Gastrocnemius medialis (tissue), 4 donors: Measurements from ENCODE around the gene PGS1. TPM values are rescaled to one million over a fixed set of nuclear protein-coding genes. Genes with fewer than 3 reads are reported as not detected.
A peak's percentile ranks its signal among the peaks of the same experiment; 100 is the strongest.

Experiments used
- ATAC-seq, 2 donors: fragments of 150-250 bp; one replicate each; pipeline ENCODE4 v1.9.1; 2016
- DNase-seq, 2 donors: peaks; one replicate each; pipeline ENCODE4 v3.0.0-alpha.2; 2019
- H3K27ac ChIP-seq, 4 donors: fragments of 200-600 bp; sonication (generic); 1 replicate in 1 of 4; 2 replicates in 3 of 4; pipeline ENCODE4 v1.5.1; 2016 to 2018; ENCODE audit warnings: mild to moderate bottlenecking in 2 of 4, moderate library complexity in 1 of 4
- H3K27me3 ChIP-seq, 3 donors: fragments of 200-600 bp; sonication (generic) in 2 of 3; 1 replicate in 1 of 3; 2 replicates in 2 of 3; pipeline versions ENCODE4 v1.5.1 to v1.6.0; 2016 to 2019; ENCODE audit warnings: mild to moderate bottlenecking in 1 of 3, moderate library complexity in 1 of 3
- H3K36me3 ChIP-seq, 2 donors: fragments of 200-600 bp; sonication (generic) in 1 of 2; one replicate each; pipeline ENCODE4 v1.5.1; 2017 to 2018
- H3K4me1 ChIP-seq, 2 donors: fragments of 200-600 bp; sonication (generic) in 1 of 2; one replicate each; pipeline ENCODE4 v1.5.1; 2016 to 2017; ENCODE audit warnings: mild to moderate bottlenecking in 2 of 2
- H3K4me3 ChIP-seq, 4 donors: fragments of 200-600 bp; sonication (generic) in 3 of 4; 1 replicate in 1 of 4; 2 replicates in 3 of 4; pipeline ENCODE4 v1.5.1; 2016 to 2019; ENCODE audit warnings: mild to moderate bottlenecking in 2 of 4
- H3K9me3 ChIP-seq, 3 donors: fragments of 200-600 bp; sonication (generic) in 2 of 3; 1 replicate in 1 of 3; 2 replicates in 2 of 3; pipeline ENCODE4 v1.5.1; 2016 to 2019
- CTCF ChIP-seq, 5 experiments: fragments of 450-650 bp in 3 of 5; fragments of 200-600 bp in 2 of 5; sonication (generic) in 2 of 5; IDR thresholded peaks in 4 of 5; conservative IDR thresholded peaks in 1 of 5; 1 replicate in 4 of 5; 2 replicates in 1 of 5; pipeline ENCODE4 v1.5.1; 2016 to 2019; ENCODE audit warnings: antibody characterized with exemption in 5 of 5, mild to moderate bottlenecking in 3 of 5, moderate library complexity in 3 of 5
- POLR2A ChIP-seq, 2 donors: fragments of 450-650 bp; IDR thresholded peaks; one replicate each; pipeline ENCODE4 v1.6.1; 2017; ENCODE audit warnings: antibody characterized with exemption in 2 of 2, mild to moderate bottlenecking in 2 of 2, moderate library complexity in 2 of 2
- in situ Hi-C, 4 donors: fragments of 200-750 bp; cut with MboI; loops; one replicate each; pipeline versions ENCODE4 v1.15.0 to v1.8.0; 2017; ENCODE audit warnings: low sequenced_read_pairs in 4 of 4
- intact Hi-C: fragments of 100-400 bp; cut with DNase I; formaldehyde crosslinking; loops from one replicate; pipeline ENCODE4 v1.15.1; 2023; ENCODE audit warnings: low total_unique reads
- total RNA-seq, 4 donors: library from RNA; depleted of rRNA; stranded (reverse); fragments of >200 nt; gene quantifications; one replicate each; pipeline versions ENCODE4 v1.1.0 to v1.2.3, GENCODE V29; 2016

The PGS1 gene
- total RNA-seq, 4 donors from 2014 or later: 16.6 to 30.0 (median 21.8) TPM

GRCh38 chr17:78448356-78448993, 70.0 kb downstream of the PGS1 start:
- Histone ChIP-seq H3K4me3 (no peak overlapping the region), H3K9me3 (no peaks in the 10 kb centered on the region), H3K27me3 (no peaks in the 10 kb centered on the region), H3K27ac (no peak overlapping the region), H3K4me1 (peaks cover 0 to 15% of the 10 kb centered on the region in 2 donors), H3K36me3 (no peaks in the 10 kb centered on the region)
- in situ Hi-C loops: no loop called here
- intact Hi-C loops: loop anchor here (10.0 kb wide), 1 partner anchor 614 kb away; no protein-coding TSS in a partner anchor
- no peak for DNase-seq
- no peak for TF ChIP-seq POLR2A (IDR thresholded peaks at IDR 0.05)
- TF ChIP-seq CTCF (IDR thresholded peaks at IDR 0.05 in 4 of 5, conservative IDR thresholded peaks at IDR 0.05 in 1 of 5): peak in 1 of 5 experiments; percentile 20
- ATAC-seq: no peak

GRCh38 chr17:78449983-78450595, 71.6 kb downstream of the PGS1 start:
- Histone ChIP-seq H3K4me1 (peaks cover 0 to 15% of the 10 kb centered on the region in 2 donors), H3K27ac (no peak overlapping the region), H3K27me3 (no peaks in the 10 kb centered on the region), H3K9me3 (no peaks in the 10 kb centered on the region), H3K4me3 (no peak overlapping the region), H3K36me3 (no peaks in the 10 kb centered on the region)
- TF ChIP-seq POLR2A (IDR thresholded peaks at IDR 0.05) (no peak), CTCF (IDR thresholded peaks at IDR 0.05 in 4 of 5, conservative IDR thresholded peaks at IDR 0.05 in 1 of 5) (no peak)
- intact Hi-C loops (loop anchor here (10.0 kb wide), 1 partner anchor 615 kb away; no protein-coding TSS in a partner anchor), in situ Hi-C loops (no loop called here)
- ATAC-seq (no peak), DNase-seq (no peak)

GRCh38 chr17:78450696-78451345, 72.4 kb downstream of the PGS1 start:
- in situ Hi-C loops: no loop called here
- Histone ChIP-seq H3K27me3 (no peaks in the 10 kb centered on the region), H3K9me3 (no peaks in the 10 kb centered on the region), H3K36me3 (no peaks in the 10 kb centered on the region), H3K4me1 (peaks cover 0 to 15% of the 10 kb centered on the region in 2 donors), H3K4me3 (no peak overlapping the region), H3K27ac (peak overlapping the region in 2 of 4 donors; percentile 33 to 61)
- peak; percentile 50 to 71 for ATAC-seq
- TF ChIP-seq CTCF (IDR thresholded peaks at IDR 0.05 in 4 of 5, conservative IDR thresholded peaks at IDR 0.05 in 1 of 5): no peak
- TF ChIP-seq POLR2A (IDR thresholded peaks at IDR 0.05): no peak
- peak in 1 of 2 donors; percentile 70 for DNase-seq
- intact Hi-C loops: no loop called here

GRCh38 chr17:78451753-78452152, 73.3 kb downstream of the PGS1 start:
- TF ChIP-seq POLR2A (IDR thresholded peaks at IDR 0.05) (no peak), CTCF (IDR thresholded peaks at IDR 0.05 in 4 of 5, conservative IDR thresholded peaks at IDR 0.05 in 1 of 5) (no peak)
- ATAC-seq (no peak), DNase-seq (no peak)
- Histone ChIP-seq H3K4me1 (peaks cover 0 to 15% of the 10 kb centered on the region in 2 donors), H3K27ac (no peak overlapping the region), H3K4me3 (no peak overlapping the region), H3K9me3 (no peaks in the 10 kb centered on the region), H3K27me3 (no peaks in the 10 kb centered on the region), H3K36me3 (no peaks in the 10 kb centered on the region)
- in situ Hi-C loops: no loop called here
- intact Hi-C loops: no loop called here
